ENCODE data around the gene DOCK1.

Gene DOCK1

GRCh38 chr10:127375461-127375860 lies 470.2 kb downstream of the DOCK1 start:
- DNase-seq, result no peak

- DNase-seq, result no peak
Observed at GRCh38 chr10:127376071-127376470, 470.8 kb downstream of the DOCK1 start.

GRCh38 chr10:127378628-127379027 lies 473.4 kb downstream of the DOCK1 start:
- DNase-seq, result no peak

- no peak for DNase-seq
Observed at GRCh38 chr10:127384532-127384931, 479.3 kb downstream of the DOCK1 start.

DNA sequence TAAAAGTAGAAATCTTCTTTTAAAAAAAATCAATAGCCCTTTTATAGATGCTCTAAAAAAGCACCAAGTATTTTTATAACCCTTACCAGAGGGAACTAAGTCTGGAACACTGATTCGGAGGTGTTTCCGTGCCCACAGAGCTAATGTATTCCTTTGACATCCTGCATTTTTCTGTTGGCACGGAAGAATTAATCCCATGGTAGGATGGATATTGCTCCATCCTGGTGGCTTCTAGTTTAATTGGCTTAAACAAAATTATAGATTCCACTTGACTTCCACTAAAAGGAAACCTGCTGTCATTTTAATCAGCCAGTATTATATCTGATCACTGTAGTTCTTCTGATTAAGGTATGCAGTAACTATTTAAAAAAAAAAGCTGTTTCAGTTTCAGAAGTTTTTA lies 479.8 kb downstream of the DOCK1 start:
- no peak for DNase-seq

- DNase-seq, result no peak
Observed at GRCh38 chr10:127386606-127387327, 481.5 kb downstream of the DOCK1 start.

GRCh38 chr10:127391875-127392274 lies 486.6 kb downstream of the DOCK1 start:
- no peak for DNase-seq

GRCh38 chr10:127392351-127393235 lies 487.4 kb downstream of the DOCK1 start:
- DNase-seq, result no peak

DNA sequence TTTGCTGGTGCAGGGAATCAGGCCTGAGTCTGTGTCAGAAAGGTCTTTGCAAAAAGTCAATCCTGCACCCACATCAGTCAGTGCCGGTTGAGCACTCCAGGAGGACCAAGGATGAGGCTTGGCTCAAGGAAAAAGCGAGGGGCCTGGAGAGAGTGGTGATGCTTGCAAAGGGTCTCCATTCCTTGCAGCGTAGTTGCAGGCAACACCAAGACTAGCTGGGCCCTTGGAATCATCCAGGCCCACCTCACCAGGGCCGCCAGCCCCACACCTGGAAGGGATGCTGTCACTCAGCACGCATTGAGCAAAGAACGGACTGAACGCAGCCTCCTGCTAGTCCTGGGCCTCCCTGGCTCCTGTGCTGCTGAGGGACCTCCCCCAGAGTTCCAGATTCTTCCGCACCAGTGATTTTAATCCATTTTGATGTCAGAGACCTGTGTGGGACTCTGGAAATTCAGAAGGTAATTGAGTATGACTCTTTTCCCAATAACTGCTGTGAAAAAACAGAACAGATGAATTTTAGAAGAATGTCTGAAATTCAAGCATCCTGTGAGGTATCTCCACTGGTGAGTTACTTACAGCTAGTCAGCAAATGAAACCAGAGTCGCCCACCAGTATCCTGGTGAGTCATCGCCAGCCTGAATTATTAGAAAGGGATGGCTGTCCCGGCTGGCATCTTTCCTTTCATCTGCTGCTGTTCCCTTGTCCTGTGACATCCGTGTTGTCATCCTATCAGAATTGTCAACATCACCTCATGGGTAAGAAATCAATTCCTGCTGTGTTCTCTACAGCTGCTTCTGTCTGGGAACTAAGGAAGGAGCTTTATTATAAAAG lies 493.1 kb downstream of the DOCK1 start:
- DNase-seq, result no peak

GRCh38 chr10:127398971-127399365 lies 493.7 kb downstream of the DOCK1 start:
- DNase-seq, result no peak

GRCh38 chr10:127399668-127400067 lies 494.4 kb downstream of the DOCK1 start:
- no peak for DNase-seq

- no peak for DNase-seq
Observed at GRCh38 chr10:127400216-127400615, 495.0 kb downstream of the DOCK1 start.

DNA sequence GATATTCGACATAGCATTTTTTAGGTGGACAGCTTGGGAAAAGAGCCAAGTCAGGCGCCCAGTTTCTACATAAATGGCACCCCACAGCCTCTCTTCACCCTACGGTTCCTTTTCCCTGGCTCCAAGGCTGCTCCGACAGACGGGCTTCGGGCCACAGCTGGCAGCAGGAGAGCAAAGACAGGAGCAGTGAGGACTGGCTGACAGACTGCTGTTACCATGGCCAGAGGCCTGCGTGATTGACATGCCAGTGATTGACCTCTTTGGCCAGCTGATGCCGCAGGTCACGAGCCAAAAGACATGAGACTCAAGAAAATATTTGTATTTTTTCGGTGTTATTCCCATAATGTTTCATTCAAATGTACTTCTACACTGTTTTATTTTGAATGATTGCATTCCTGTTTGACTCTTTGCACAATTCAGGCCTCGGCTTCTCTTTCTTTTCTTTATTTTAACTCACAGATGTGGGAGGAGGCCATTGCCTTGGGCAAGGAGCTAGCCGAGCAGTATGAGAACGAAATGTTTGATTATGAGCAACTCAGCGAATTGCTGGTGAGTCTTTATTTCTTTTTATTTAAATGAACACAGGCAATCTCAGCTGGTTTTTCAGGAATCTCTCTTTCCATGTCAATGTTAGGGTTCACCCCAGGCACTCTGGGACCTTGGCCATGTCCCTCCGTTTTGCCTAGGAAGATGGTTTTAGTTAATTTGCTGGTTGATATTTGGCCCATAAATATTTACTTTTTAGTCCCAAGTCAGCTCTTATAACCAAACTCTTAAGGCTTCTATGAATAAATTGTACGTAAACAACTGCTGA lies 497.6 kb downstream of the DOCK1 start:
- no peak for DNase-seq

DNA sequence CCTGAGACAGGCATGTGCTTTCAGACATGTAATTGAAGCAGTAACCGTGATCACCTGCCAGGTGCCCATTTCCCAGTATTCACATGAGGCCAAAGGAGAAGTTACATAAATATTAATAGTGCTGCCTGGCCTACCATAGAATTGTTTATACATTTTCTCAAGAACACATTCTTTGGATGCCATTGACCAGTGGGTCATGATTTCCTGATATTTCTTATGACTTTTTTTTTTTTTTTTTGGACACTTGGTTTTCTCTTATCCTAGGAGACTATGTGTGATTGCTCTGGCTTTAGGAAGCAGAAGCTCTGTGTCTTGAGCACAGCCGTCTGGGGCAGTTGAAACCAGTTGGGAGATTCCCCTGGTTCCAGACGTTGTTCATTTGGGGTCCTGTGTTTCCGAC lies 500.0 kb downstream of the DOCK1 start:
- no peak for DNase-seq

DNA sequence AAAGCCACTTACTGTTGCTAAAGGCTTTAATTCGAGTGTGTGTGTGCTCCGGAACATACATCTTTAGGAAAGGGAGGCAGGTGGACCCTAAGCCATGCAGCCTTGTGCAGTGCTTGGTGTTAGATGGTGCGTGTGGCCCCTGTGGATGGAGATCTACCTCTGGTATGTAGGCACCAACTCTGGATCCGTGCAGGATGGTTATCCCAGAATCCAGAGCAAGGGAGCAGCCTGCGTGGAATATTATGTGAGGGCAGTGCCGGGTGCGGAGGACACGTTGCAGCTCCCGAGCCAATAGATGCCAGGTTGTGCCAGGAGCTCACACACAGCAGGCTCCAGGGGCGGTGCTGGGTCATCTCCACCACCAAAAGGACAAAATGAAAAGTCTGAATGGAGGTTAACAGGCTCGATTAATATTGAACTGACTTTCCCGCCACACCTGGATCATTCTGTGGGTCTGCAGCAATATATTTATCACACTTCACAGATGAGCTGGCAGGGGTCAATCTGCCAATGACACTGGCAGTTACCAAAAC lies 500.9 kb downstream of the DOCK1 start:
- DNase-seq, result no peak

DNA sequence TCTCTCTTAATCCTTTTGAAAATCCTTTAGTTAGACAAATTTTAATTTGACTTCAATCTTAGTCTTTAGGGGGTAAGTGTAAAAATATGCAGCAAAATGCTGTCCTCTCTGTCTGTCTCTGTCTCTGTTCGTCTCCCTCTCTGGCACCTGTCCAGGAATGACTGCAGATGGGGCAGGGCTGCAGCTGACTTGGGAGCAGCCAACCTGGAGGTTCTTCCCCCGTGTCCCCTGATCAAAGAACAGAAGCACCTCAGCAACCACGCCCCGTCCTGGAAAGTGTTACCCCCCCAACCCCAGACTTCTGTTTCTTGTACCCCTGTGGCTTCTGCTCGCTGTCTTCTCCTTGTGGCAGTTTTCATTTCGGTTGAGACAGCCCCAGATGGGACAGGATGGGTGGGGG lies 502.3 kb downstream of the DOCK1 start:
- no peak for DNase-seq

GRCh38 chr10:127408112-127408710 lies 503.0 kb downstream of the DOCK1 start:
- no peak for DNase-seq

GRCh38 chr10:127408733-127409132 lies 503.5 kb downstream of the DOCK1 start:
- DNase-seq, result no peak

GRCh38 chr10:127410030-127410429 lies 504.8 kb downstream of the DOCK1 start:
- DNase-seq, result no peak

DNA sequence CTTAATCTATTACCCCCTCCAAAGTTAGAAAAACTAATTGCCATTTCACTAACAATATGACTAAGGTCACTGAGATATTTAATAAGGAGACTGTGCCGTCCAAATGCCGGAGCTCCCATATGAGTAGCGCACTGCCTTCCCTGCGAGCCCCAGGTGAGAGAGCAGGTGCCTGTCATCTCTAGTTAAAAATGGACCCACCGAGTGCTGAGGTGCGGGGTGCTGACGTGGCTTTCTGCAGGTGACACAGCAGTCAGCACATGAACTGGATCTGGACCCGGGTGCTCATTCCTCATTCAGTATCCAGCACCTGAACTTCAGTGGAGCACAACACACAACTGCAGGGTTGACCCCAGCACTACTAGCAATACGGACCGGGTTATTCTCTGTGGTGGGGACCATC lies 505.8 kb downstream of the DOCK1 start:
- DNase-seq, result no peak

GRCh38 chr10:127413326-127413725 lies 508.1 kb downstream of the DOCK1 start:
- DNase-seq, result no peak

- no peak for DNase-seq
Observed at GRCh38 chr10:127414024-127414423, 508.8 kb downstream of the DOCK1 start.

Measured in NCI-H1105 (cell line).